K562 (cell line): Measurements from ENCODE around the gene FAM72A. TPM values are rescaled to one million over a fixed set of nuclear protein-coding genes. Genes with fewer than 3 reads are reported as not detected.
"Not testable (repeated sequence)": the region's sequence is repeated elsewhere in the genome, so short reads cannot be mapped to it uniquely, and the experiment has no call there.

Experiments
- ATAC-seq: fragments of 200-7000 bp; cut with Tn5 transposase; 3 replicates; pipeline ENCODE4 v1.9.1; 2020; ENCODE audit warnings: moderate library complexity
- BruUV-seq: library from RNA; stranded (reverse); fragments of 400-500 nt; replicated peaks from 2 replicates; lab custom pipeline; 2021; lab: Mats Ljungman, UMichigan
- CTCF ChIA-PET: fragments of 300-600 bp; formaldehyde crosslinking; extraction: SDS; loops from one replicate; lab custom pipeline; 2021; ENCODE audit warnings: low intra/inter-chr PET ratio; lab: Yijun Ruan, JAX
- POLR2A ChIA-PET: fragments of 300-600, 350-650 bp; sonication (Branson Sonifier 250); formaldehyde crosslinking; extraction: SDS; loops from one replicate; lab custom pipeline; 2021; ENCODE audit warnings: antibody characterized with exemption, inconsistent platforms; lab: Yijun Ruan, JAX
- DNase-seq, 4 experiments: peaks; one replicate each; pipeline versions ENCODE4 v3.0.0 to v3.0.0-alpha.2; 2011 to 2018; ENCODE audit warnings: low spot score in 3 of 4, mixed read lengths in 3 of 4; ENCODE audit errors: extremely low read depth in 1 of 4
- FAIRE-seq: peaks from 2 replicates; lab custom pipeline; 2011; peaks lifted over from hg19 to GRCh38; lab: Jason Lieb, UNC
- H2AFZ ChIP-seq: 2 replicates; pipeline ENCODE4 v1.6.0; 2011; ENCODE audit warnings: low read depth, low read length, control low read depth, inconsistent platforms
- H3K27ac ChIP-seq: fragments of 200-600 bp; 3 replicates; pipeline ENCODE4 v1.8.0; 2011; ENCODE audit warnings: low read depth, mild to moderate bottlenecking, control low read depth, inconsistent platforms, low read length, moderate library complexity, mixed read lengths; ENCODE audit errors: extremely low read depth
- H3K27me3 ChIP-seq, 2 experiments: fragments of 300-600 bp in 1 of 2; 2 replicates in 1 of 2; 3 replicates in 1 of 2; pipeline versions ENCODE4 v1.6.0 to v1.8.0; 2011; ENCODE audit warnings: inconsistent platforms in 2 of 2, low read length in 2 of 2, mild to moderate bottlenecking in 1 of 2, mixed read lengths in 1 of 2, moderate library complexity in 1 of 2; ENCODE audit not compliant: control insufficient read depth in 2 of 2, insufficient read depth in 2 of 2
- H3K36me3 ChIP-seq: fragments of 300-600 bp; 3 replicates; pipeline ENCODE4 v1.8.0; 2011; ENCODE audit warnings: mild to moderate bottlenecking, low read length, inconsistent platforms; ENCODE audit not compliant: control insufficient read depth, insufficient read depth
- H3K4me1 ChIP-seq, 2 experiments: fragments of 200-600 bp in 1 of 2; replicated peaks in 1 of 2; 2 replicates in 1 of 2; 3 replicates in 1 of 2; pipeline versions ENCODE4 v1.5.1 to v1.8.0; 2011; ENCODE audit warnings: inconsistent platforms in 2 of 2, low read length in 2 of 2, mild to moderate bottlenecking in 1 of 2, mixed read lengths in 1 of 2, moderate library complexity in 1 of 2; ENCODE audit not compliant: control insufficient read depth in 2 of 2, insufficient read depth in 2 of 2
- H3K4me2 ChIP-seq: 2 replicates; pipeline ENCODE4 v1.6.1; 2011; ENCODE audit warnings: low read length, control low read depth, inconsistent platforms, mixed read lengths; ENCODE audit not compliant: insufficient read depth
- H3K4me3 ChIP-seq: fragments of 200-600 bp; sonication (generic), shearing (Covaris generic); 2 replicates; pipeline ENCODE4 v1.5.1; 2016; ENCODE audit warnings: control low read depth, inconsistent platforms
- H3K79me2 ChIP-seq: fragments of 200-600 bp; 3 replicates; pipeline ENCODE4 v1.8.0; 2011; ENCODE audit warnings: low read length, inconsistent platforms; ENCODE audit not compliant: control insufficient read depth, insufficient read depth
- H3K9ac ChIP-seq, 2 experiments: 2 replicates each; pipeline versions ENCODE4 v1.6.0 to v1.6.1; 2011; ENCODE audit warnings: low read depth in 2 of 2, low read length in 2 of 2, control low read depth in 1 of 2, inconsistent platforms in 1 of 2, mild to moderate bottlenecking in 1 of 2, mixed read lengths in 1 of 2; ENCODE audit not compliant: insufficient read depth in 1 of 2
- H3K9me1 ChIP-seq: one replicate; pipeline ENCODE4 v1.6.0; 2011; ENCODE audit warnings: inconsistent platforms, mild to moderate bottlenecking, low read length, moderate library complexity; ENCODE audit not compliant: control insufficient read depth, insufficient read depth
- H3K9me3 ChIP-seq: replicated peaks from 2 replicates; pipeline ENCODE4 v1.5.1; 2011; ENCODE audit warnings: low read depth, low read length, inconsistent platforms; ENCODE audit not compliant: control insufficient read depth, insufficient read depth
- H4K20me1 ChIP-seq: replicated peaks from 2 replicates; pipeline ENCODE4 v1.6.1; 2011; ENCODE audit warnings: low read length, inconsistent platforms, mixed read lengths; ENCODE audit not compliant: control insufficient read depth, insufficient read depth
- WGBS: fragments of 100-300 bp; shearing (Covaris generic); methylation state at CpG from one replicate; pipeline ENCODE4 v1.1.6; 2016; ENCODE audit warnings: low coverage, mixed read lengths; ENCODE audit not compliant: insufficient coverage; ENCODE audit errors: missing lambda C conversion rate; 5-methylcytosine and 5-hydroxymethylcytosine counted together
- in situ Hi-C: fragments of 300-500 bp; cut with MboI; formaldehyde crosslinking; loops from 4 replicates; pipeline ENCODE4 v1.15.0; 2018; ENCODE audit warnings: inconsistent platforms, mixed read lengths
- intact Hi-C: fragments of 100-400 bp; cut with micrococcal nuclease; formaldehyde crosslinking; loops from 2 replicates; pipeline ENCODE4 v1.14.2; 2022
- polyA plus RNA-seq, 8 experiments: library from polyadenylated mRNA; depleted of rRNA in 4 of 8; stranded (reverse) in 5 of 8; unstranded in 3 of 8; fragments of >200 nt; fragmentation: Nextera tagmentation in 2 of 8; fragmentation: Illumina TruSeq in 1 of 8; extraction: Ambion mirVana in 2 of 8; extraction: Trizol in 1 of 8; gene quantifications; 2 replicates each; pipeline versions ENCODE4 v1.2.1 to v1.2.3, GENCODE V29; 2011 to 2014; ENCODE audit warnings: inconsistent platforms in 1 of 8, missing spikeins in 1 of 8
- total RNA-seq, 7 experiments: library from RNA; depleted of rRNA in 6 of 7; stranded (reverse); fragments of >200 nt in 6 of 7; fragmentation: Illumina TruSeq in 2 of 7; extraction: Trizol in 2 of 7; gene quantifications; 2 replicates each; pipeline versions ENCODE4 v1.2.1 to v1.2.3, GENCODE V29; 2011 to 2021; ENCODE audit warnings: low replicate concordance in 1 of 7

Gene FAM72A
- total and polyA plus RNA-seq, 9 of the 15 experiments (the other 6 are each of a cell fraction or from before 2014, with no cell fraction given): 12.3 to 58.3 (median 33.5) TPM

DNA sequence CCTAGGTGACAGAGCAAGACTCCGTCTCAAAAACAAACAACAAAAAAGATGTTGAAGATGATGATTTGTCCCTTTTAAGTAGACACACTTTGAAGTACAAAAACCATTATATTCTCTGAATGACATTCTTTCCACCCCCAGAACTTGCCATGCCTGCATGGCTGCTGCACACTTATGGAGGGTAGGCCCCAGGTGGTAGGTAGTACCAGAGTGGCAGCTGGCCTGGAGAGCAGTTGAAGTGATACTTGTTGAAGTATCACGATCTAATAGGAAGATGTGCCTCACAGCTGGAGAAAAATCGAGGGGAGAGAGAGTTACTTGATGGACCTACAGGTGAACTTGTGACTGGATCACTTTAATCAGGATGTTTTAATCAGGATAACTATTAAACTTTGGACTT lies 15.6 kb upstream of the FAM72A start:
- H3K27ac ChIP-seq, H3K9me1 ChIP-seq, H3K9ac ChIP-seq, H4K20me1 ChIP-seq, CTCF ChIA-PET, DNase-seq, POLR2A ChIA-PET, BruUV-seq, H3K4me3 ChIP-seq, H3K79me2 ChIP-seq, in situ Hi-C loops, FAIRE-seq, H3K9me3 ChIP-seq, H3K36me3 ChIP-seq, intact Hi-C loops, H2AFZ ChIP-seq, ATAC-seq, H3K27me3 ChIP-seq, H3K4me2 ChIP-seq, H3K4me1 ChIP-seq: not testable (repeated sequence)
- 56% methylated on average over 1 of the region's 3 CpGs for WGBS

DNA sequence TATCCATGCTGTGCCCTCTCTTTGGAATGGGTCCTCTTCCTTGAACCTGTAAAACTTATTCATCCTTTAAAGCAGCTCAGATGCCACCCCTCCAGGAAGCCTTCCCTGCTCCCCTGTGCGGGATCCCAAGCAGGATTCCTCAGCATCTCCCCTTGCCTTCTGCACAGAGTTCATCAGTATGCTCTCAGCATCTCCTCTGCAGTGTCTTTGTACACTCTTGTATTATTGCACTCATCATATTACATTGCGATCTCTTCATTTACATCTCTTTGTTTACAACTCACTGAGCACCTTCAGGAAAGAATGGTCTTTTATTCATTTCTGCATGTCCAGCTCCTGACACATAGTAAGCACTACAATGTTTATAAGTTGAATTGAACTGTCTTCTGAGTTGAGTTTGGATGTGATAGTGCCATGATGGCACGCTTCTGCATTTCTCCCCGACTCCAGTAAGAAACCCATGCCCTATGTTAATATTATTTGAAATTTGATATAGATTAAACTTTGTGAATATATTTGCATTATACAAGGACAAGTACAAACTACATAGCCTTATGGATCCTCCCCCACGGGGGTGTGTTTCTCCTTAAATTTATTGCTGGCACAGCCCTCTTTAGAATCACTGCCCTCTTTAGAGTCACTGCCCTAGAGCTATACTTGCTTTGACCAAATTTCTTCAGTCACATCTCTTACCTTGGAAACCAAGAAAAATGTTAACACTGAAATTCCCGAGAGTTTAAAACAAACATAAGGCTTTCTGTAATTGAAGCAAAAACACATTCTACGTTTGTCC lies 13.2 kb upstream of the FAM72A start:
- ATAC-seq, intact Hi-C loops: not testable (repeated sequence)

DNA sequence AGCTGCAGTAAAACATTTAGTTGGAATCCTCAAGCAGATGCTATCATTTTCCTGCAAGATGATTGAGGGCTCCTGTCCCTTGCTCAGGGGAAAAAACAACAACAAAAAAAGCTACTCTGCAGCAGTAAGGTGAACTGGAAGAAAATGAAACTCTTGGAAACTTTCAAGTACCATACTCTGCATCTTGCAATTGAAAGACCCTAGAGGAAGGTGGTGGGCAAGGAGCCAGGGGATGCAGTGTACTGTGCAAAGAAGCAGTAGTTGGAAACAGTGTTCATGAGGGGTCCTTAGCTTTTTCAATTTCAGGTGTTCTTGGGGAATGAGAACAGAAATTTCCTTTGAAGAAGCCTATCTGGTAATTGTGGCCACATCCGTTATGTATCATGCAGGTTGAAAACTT lies 8.2 kb upstream of the FAM72A start:
- no CpG with 5 or more reads among the region's 1 CpG for WGBS
- intact Hi-C loops, H3K9ac ChIP-seq, DNase-seq, H3K27ac ChIP-seq, H3K9me1 ChIP-seq, POLR2A ChIA-PET, CTCF ChIA-PET, H3K36me3 ChIP-seq, H3K27me3 ChIP-seq, H3K4me3 ChIP-seq, in situ Hi-C loops, H4K20me1 ChIP-seq, FAIRE-seq, ATAC-seq, H2AFZ ChIP-seq, BruUV-seq, H3K9me3 ChIP-seq, H3K79me2 ChIP-seq, H3K4me2 ChIP-seq, H3K4me1 ChIP-seq: not testable (repeated sequence)

More for the DNA sequence above, 13.2 kb upstream of the FAM72A start:
- DNase-seq, H4K20me1 ChIP-seq, H3K4me3 ChIP-seq, H2AFZ ChIP-seq, H3K9me3 ChIP-seq, H3K9ac ChIP-seq, BruUV-seq, H3K4me1 ChIP-seq, H3K27ac ChIP-seq, H3K27me3 ChIP-seq, FAIRE-seq, in situ Hi-C loops, H3K36me3 ChIP-seq, POLR2A ChIA-PET, CTCF ChIA-PET, H3K9me1 ChIP-seq, H3K79me2 ChIP-seq, H3K4me2 ChIP-seq: not testable (repeated sequence)
- WGBS: 38% methylated on average over 2 of the region's 7 CpGs

DNA sequence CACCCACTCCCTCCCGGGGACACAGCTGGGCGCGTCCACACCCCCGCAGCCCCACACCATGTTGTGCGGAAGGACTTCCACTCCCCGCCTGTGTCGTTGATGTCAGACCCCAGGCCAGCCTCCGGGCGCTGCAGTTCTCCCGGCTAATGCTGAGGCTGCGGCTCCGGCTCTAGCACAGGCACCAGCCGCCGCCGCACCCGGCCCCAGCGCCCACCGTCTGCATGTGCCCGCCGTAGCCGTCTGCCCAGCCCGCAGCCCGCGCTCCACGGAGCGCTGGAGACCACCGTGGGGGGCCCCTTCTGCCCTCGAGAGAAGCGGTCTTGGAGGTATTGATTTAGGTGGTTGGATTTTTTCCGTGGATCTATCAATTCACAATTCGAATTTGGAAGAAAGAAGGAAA lies 2.9 kb upstream of the FAM72A start:
- BruUV-seq, H3K4me3 ChIP-seq, intact Hi-C loops, H3K9ac ChIP-seq, H3K4me2 ChIP-seq, CTCF ChIA-PET, POLR2A ChIA-PET, H3K9me1 ChIP-seq, H3K79me2 ChIP-seq, H3K27me3 ChIP-seq, H3K9me3 ChIP-seq, in situ Hi-C loops, ATAC-seq, H3K36me3 ChIP-seq, H2AFZ ChIP-seq, FAIRE-seq, H3K4me1 ChIP-seq, H4K20me1 ChIP-seq, DNase-seq, H3K27ac ChIP-seq: not testable (repeated sequence)
- WGBS: 57% methylated on average over 6 of the region's 31 CpGs
